GM19455 (cell line): ENCODE data around the gene RANBP17.
"Not testable (repeated sequence)": the region's sequence is repeated elsewhere in the genome, so short reads cannot be mapped to it uniquely, and the experiment has no call there.

Source experiments
- ATAC-seq: cut with Tn5 transposase; IDR thresholded peaks from one replicate; pipeline ENCODE4 v1.9.1; 2021; ENCODE audit not compliant: unreplicated experiment

RANBP17 gene

DNA sequence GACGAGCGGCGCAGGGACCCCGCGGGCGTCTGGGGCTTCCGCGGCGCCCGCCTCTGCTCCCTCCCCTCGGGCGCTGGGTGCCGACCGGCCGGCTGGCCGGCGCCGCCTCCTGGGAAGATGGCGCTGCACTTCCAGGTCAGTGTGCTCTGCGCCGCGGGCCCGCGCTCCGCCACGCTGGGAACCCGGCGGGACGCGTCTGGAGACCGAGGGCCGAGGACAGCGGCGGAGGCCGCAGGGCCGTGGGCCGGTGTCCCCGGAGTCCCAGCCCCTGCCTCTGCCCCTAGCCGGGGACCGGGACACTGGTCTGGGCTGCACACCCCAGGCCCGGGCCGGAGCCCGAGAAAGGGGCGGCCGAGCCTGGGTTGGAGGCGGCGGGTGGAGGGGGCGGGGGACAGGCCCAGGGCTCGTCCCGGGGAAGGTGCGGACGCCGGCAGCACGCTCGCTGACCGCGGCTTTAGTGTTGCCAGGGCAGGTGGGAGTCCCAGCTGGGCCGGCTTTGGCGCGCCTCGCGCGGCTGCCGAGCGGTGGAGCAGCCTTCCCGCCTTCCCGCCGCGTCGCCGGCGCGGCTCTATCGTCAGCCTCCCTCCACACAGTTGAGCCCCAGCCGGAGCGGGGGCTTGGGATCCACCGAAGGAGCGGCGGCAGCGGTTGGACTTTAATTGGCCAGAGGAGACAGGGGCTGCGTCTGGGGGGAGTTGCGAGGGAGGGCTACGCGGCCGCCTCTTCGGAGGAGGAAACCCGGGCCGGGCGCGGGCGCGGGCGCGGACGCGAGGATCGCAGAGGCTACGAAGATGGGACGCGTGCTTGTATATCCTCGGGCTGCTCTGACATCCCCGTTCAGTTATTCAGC is at the start of gene RANBP17:
Gene RANBP17 (plus strand): TSS at position 102 of the 850 bp plus-strand sequence.
- ATAC-seq: no peak

DNA sequence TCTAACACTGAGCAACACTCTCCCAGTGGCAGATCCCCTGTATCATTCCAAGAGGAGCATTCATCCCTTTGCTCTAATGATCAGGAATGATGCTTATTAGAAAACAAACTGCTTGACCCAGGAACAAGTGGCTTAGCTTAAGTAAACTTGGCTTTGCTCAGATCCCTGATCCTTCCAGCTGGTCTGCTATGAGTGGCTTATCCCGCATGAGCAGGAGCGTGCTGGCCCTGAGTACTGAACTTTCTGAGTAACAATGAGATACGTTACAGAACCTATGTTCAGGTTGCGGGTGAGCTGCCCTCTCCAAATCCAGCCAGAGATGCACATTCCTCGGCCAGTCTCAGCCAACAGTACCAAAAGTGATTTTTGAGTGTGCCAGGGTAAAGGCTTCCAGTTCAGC is 48.6 kb upstream of the RANBP17 start:
- no peak for ATAC-seq

- no peak for ATAC-seq
Measured at GRCh38 chr5:170817195-170817594, 44.6 kb upstream of the RANBP17 start.

DNA sequence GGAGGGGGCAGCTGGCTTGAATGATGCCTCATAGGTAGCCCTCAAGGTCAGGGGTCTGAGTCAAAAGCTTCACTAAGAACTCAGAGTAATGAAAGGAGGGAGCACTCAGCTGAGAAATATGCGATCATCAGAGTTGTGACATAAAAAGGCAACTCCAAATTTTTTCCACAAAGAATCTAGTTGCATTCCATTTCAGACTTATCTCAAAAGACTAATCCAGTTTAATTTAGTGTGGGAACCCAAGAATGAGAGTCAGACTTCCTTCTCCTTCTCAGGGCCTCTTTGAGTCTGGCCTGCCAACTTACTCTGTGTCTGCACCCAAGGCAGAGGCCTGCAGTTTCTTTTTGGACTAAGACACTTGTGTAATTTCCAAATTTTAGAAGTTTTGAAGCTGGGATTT is 43.6 kb upstream of the RANBP17 start:
- no peak for ATAC-seq

GRCh38 chr5:170819824-170820223 is 42.0 kb upstream of the RANBP17 start:
- no peak for ATAC-seq

- no peak for ATAC-seq
Measured at GRCh38 chr5:170821257-170821800, 40.5 kb upstream of the RANBP17 start.

DNA sequence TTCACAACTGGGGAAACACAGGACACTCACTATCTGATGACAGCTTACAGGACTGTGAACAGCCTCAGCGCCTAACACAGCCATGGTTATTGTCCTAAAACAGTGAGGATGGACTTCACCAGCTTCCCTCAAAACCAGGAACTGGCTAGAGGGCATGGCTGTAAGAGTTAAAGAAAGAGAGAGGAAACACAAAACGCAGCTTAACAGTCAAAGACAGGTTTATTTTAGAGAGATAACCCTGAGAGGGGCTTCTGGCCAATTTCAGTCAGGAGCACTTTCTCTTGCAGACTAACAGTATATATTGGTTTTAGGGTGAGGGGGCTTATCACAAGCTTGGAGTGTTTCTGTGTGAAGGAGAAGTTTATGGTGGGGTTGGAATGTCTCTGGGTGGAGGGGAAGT is 35.7 kb upstream of the RANBP17 start:
- no peak for ATAC-seq

GRCh38 chr5:170832241-170832640 is 29.6 kb upstream of the RANBP17 start:
- no peak for ATAC-seq

DNA sequence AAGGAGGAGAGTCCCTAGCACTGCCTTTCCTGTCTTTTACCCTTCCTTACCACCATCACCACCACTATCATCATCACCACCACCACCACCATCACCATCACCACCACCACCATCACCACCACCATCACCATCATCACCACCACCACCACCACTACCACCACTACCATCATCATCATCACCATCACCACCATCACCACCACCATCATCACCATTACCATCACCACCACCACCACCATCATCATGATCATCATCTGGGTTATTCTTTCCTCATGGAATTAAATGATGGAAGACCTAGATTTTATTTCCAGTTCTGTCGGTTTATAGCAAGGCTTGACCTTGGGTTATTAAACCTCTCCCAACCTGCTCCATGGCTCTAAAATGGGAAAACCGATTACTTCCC is 27.8 kb upstream of the RANBP17 start:
- not testable (repeated sequence) for ATAC-seq

DNA sequence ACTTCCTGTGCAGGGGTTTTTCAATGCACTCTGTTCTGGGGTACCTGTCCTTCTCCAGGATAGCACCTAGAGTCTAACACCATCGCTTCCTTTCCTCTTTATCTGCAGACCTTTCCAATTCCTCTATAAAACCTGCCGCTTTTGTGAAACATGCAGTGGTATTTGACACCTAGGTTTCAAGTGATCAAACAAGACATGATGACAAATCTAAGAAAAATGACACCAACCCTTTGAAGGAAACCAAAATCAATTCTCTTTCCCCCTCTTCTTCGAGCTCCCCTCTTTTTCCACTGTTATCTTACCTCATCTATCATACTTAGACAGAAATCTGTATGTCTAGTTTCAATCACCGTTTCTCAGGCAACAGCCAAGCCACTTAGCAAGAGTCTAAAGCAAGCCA is 25.6 kb upstream of the RANBP17 start:
- no peak for ATAC-seq

DNA sequence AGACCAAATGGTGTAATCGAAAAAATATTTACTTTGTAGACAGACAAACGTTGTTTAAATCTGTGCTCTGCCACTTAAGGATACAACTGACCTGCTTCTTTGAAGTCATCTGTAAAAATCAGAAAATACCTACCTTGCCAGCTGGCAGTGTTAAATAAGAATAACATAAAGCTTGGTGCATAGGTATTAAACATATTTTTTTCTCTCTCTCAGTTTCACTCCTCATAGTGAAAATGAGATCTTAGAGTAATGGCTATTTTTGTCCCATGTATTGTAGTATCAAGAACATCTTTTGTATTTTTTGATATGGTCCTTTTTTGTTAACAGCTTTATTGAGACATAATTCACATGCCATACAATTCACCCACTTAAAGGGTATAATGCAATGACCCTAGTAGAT is 17.9 kb upstream of the RANBP17 start:
- ATAC-seq: no peak

DNA sequence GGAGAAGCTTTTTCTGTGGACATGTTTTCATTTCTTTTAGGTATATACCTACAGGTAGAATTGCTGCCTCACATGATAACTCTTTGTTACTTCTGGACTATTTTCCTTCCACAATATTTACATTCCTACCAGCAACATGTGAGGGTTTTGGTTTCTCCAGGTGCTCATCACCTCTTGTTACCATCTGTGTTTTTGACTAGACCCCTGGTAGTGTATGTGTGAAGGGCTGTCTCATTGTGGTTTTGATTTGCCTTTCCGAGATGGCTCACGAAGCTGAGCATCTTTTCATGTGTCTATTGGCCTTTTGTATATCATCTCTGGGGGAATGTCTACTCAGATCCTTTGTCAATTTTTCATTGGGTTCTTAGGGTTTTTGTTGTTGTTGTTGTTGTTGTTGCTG is 17.2 kb upstream of the RANBP17 start:
- no peak for ATAC-seq

DNA sequence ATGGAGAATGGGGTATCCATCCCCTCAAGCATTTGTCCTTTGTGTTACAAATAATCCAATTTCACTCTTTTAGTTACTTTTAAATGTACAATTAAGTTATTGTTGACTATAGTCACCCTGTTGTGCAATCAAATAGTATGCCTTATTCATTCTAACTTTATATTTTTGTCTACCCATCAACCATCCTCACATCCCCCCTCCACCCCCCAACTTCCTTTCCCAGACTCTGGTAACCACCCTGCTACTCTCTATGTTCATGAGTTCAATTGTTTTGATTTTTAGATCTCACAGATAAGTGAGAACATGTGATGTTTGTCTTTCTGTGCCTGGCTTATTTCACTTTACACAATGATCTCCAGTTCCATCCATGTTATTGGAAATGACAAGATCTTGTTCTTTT is 15.4 kb upstream of the RANBP17 start:
- ATAC-seq: no peak

DNA sequence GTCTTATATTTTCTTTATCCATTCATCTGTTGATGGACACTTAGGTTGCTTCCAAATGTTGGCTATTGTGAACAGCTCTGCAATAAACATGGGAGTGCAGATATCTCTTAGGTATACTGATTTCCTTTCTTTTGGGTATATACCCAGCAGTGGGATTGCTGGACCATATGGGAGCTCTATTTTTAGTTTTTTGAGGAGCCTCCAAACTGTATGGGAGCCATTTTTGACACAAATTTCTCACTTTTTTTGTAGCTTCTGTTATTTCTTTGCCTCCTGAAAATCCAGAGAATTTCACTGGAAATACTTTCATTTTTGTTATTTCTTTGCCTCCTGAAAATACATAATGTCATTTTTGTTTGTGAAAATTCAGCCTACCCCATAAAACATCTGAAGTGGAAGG is 15.0 kb upstream of the RANBP17 start:
- no peak for ATAC-seq

DNA sequence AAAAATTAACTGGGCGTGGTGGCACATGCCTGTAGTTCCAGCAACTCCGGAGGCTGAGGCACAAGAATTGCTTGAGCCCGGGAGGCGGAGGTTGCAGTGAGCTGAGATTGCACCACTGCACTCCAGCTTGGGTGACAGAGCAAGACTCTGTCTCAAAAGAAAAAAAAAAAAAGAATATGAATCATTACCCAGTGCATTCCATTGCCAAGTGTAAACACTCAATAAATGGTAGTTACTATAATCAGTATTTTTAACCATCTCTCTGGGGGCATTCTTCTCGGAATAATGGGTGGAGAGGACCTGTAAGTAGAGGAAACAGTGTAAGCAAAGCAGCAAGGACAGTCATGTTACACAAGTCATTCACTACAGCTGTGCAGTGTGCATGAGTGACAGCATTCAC is 13.8 kb upstream of the RANBP17 start:
- ATAC-seq: no peak

DNA sequence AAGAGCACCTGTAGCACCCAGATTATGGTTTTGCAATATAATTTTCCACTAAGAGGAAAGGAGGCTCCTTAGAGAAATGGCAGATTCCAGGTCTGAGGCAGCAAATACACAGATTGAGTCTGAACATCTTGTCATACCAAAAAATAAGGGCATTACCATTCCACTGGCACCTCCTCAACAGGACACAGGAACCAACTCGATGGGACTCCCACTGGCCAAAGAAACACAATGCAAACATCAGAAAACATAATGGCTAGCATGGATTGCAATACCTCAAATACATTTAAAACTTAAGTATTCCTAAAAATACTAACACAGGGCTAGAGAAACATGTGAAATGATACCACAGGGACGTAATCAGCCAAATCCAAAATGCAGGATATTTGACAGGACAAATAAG is 12.4 kb upstream of the RANBP17 start:
- ATAC-seq: no peak

DNA sequence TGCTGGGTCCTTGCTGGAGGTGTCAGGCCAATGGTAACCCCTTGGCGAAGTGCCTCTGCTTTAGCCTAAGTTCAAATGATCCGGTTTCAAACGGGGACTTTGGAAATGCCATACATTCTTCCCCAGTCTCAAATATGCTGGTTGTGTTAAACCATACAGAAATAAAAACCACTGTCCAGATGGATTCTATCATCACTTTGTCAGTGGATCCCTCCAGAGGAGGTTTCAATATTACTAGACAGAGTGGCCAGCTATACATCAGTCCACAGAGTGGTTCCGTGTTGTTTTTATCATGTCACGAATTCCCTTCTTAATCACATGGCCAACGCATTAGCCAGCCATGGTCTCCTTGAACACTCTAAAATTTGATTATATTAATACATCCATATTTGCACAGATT is 7.3 kb upstream of the RANBP17 start:
- ATAC-seq: no peak

- no peak for ATAC-seq
Measured at GRCh38 chr5:170857066-170857465, 4.8 kb upstream of the RANBP17 start.

- ATAC-seq: no peak
Measured at GRCh38 chr5:170860415-170860814, 1.4 kb upstream of the RANBP17 start.

- no peak for ATAC-seq
Measured at GRCh38 chr5:170860818-170861666, 776 bp upstream of the RANBP17 start.

- ATAC-seq: no peak
Measured at GRCh38 chr5:170861667-170861916, 226 bp upstream of the RANBP17 start.

GRCh38 chr5:170863646-170864045 is 1.8 kb downstream of the RANBP17 start:
- no peak for ATAC-seq
